ENCODE measurements around the gene PROM2. TPM values are rescaled to one million over a fixed set of nuclear protein-coding genes. Genes with fewer than 3 reads are reported as not detected.

The PROM2 gene
- 0.01 to 0.23 TPM (median 0.14 TPM) in 4 of 5 replicates, not detected in the other for total RNA-seq (2022; extraction: Qiagen RNA extraction)

DNA sequence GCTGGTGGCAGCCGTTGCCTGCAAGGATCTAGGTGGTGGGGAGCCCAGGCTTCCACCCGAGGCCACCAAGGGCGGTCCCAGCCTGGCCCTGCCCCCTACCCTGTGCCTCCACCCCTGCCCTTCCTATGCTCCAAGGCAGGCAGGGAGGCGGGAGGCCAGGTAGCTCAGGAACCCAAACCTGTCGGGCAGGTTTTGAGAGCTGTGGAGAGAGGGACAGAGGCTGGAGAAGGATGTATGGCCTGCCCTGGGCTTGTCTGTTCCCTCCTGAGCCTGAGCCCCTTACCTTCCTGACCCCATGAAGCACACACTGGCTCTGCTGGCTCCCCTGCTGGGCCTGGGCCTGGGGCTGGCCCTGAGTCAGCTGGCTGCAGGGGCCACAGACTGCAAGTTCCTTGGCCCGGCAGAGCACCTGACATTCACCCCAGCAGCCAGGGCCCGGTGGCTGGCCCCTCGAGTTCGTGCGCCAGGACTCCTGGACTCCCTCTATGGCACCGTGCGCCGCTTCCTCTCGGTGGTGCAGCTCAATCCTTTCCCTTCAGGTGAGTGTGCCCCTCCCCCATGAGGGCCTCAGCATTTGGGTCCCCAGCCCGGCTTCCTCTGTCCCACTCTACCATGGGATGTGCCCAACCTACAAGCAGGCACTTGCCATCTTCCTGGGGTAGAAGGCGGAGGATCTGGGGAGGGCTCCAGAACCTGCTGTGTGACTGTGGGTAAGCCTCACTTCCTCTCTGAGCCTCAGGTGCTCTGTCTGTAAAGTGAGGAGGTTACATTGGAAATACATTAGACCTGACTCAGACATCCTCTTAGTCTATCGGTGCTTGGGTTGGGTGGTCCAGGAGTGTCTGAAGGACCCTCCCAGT is at the start of gene PROM2:
Gene PROM2 (plus strand): TSS at position 159 of the 860 bp plus-strand sequence. CDS start 137 bp downstream, at position 296.

GRCh38 chr2:95296880-95297487 is 22.7 kb downstream of the PROM2 start, which contains the start of gene KCNIP3:
Gene KCNIP3, plus strand, starts transcription at chr2:95297347. Its CDS starts 92 bp downstream, at chr2:95297439.

Other genes starting within 250 kb of the PROM2 start
- 0.15 to 0.23 TPM (median 0.20 TPM) in 5 replicates for gene MAL, start 248.7 kb upstream of the PROM2 start, total RNA-seq (2022; extraction: Qiagen RNA extraction)
- gene MRPS5, start 152.6 kb upstream of the PROM2 start, total RNA-seq (2022; extraction: Qiagen RNA extraction), result 71.3 to 79.6 TPM (median 72.2 TPM) in 5 replicates
- gene ZNF514, start 114.6 kb upstream of the PROM2 start, total RNA-seq (2022; extraction: Qiagen RNA extraction), result 5.4 to 7.8 TPM (median 7.5 TPM) in 5 replicates
- gene ZNF2, start 108.6 kb upstream of the PROM2 start, total RNA-seq (2022; extraction: Qiagen RNA extraction), result 3.0 to 4.5 TPM (median 3.4 TPM) in 5 replicates
- 0.23 to 0.91 TPM (median 0.60 TPM) in 5 replicates for gene ZNF892, start 66.9 kb upstream of the PROM2 start, total RNA-seq (2022; extraction: Qiagen RNA extraction)
- 1.3 to 2.3 TPM (median 1.7 TPM) in 5 replicates for gene KCNIP3, start 22.9 kb downstream of the PROM2 start, total RNA-seq (2022; extraction: Qiagen RNA extraction)
- 26.7 to 30.9 TPM (median 30.3 TPM) in 5 replicates for gene FAHD2A, start 128.3 kb downstream of the PROM2 start, total RNA-seq (2022; extraction: Qiagen RNA extraction)
- 0.08 to 0.12 TPM in 2 of 5 replicates, not detected in the others for gene TRIM43B, start 210.3 kb downstream of the PROM2 start, total RNA-seq (2022; extraction: Qiagen RNA extraction)

All from A549 treated with Hydrocortisone at 1 μM for 4 hours (cell line).